ENCODE data around the gene SPG21.

The SPG21 gene

DNA sequence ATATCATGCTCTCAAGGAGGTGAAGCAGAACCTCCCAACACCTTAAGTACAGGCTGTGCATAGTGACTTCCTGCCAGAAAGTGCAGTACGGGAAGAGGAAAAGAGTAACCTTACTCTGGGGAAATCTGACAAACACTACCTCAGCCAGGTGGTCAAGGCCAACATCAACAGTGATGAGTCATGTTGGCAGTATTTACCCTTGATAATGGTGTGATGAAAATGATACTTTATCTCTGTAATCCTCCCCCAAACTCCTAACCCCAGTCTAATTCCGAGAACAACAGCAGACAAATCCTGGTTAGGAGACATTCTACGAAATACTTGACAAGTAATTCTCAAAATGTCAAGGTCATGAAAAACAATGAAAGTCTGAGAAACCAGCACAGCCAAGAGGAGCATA is 51.5 kb downstream of the SPG21 start:
- no peak for DNase-seq (ENCODE audit: low read depth)

DNA sequence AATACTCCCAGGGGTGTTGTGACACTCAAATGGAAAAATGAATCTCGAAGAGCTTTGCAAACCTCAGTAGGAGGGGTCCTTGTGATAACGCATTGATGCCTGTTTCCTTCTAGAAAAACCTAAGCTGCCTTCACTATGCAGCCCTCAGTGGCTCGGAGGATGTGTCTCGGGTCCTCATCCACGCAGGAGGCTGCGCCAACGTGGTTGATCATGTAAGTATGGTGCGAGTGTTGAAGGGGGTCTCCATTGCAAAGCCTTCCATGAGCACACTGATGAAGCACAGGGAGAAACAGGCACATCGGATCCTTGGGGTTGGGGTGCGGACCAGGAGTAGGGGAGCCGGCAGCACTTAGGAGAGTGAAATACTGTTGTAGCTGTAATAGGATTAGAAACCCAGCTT is 55.7 kb downstream of the SPG21 start:
- DNase-seq (ENCODE audit: low read depth): no peak

DNA sequence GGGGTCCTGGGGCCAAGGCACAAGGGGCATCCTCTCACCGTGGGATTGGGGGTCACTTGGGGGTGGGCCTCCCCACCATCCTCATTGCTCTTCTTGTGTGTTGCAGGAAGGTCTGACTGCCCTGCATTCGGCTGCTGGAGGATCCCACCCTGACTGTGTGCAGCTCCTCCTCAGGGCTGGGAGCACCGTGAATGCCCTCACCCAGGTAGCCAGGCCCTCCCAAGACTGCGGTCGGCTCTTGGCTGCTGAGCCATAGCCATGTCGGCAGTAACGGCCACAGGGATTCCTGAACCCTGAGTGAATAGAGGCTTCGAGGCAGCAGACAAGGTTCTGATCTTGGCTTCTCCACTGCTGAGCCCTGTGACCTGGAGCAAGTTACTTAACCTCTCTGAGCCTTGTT is 58.3 kb downstream of the SPG21 start:
- DNase-seq (ENCODE audit: low read depth): no peak

DNA sequence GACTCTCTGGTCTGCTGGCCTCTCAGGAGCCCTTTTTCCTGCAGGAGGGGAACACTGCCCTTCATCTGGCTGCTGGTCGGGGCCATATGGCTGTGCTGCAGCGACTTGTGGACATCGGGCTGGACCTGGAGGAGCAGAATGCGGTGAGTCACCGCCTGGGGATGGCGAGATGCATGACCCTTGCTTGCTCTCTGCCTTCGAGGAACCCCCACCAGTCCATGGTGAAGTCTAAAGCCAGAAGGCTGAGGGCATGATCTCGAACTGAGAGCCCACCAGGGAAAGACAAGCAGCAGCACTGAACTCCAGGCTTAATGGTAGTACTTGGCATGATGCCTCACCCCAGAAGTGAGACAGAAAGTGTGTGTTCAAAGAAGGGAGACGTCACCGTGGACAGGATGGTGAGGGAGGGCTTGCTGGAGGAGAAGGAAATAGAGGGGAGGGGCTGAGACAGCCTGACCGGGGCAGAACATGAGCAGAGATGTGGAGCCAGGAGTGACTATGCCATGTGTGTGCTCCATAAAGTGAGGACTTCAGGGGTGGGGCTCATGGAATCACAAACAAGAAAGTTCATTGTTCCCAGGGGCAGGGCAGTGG is 58.8 kb downstream of the SPG21 start:
- no peak for DNase-seq (ENCODE audit: low read depth)

DNA sequence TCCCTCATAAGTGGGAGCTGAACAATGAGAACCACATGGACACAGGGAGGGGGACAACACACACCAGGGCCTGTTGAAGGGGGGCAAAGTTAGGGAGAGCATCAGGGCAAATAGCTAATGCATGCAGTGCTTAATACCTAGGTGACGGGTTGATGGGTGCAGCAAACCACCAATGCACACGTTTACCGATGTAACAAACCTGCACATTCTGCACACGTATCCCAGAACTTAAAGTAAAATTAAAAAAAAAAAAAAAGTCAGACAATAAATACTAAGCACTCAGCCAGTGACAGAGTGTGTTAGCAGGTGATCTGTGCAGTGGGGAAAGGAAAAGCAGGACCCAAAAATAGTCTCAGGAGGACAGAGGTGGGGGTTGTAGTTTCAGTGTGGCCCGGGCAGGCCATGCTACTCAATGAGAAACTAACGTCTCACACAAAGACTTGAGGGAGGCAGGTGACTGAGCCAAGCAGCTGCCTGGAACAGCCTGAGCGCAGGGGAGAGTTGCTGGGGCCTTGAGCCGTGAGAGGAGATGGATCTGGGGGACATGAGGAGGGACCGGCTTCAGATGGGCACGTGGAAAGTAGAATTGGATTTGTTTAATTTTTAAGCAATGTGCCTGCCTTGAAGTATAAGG is 59.6 kb downstream of the SPG21 start:
- DNase-seq (ENCODE audit: low read depth): no peak

DNA sequence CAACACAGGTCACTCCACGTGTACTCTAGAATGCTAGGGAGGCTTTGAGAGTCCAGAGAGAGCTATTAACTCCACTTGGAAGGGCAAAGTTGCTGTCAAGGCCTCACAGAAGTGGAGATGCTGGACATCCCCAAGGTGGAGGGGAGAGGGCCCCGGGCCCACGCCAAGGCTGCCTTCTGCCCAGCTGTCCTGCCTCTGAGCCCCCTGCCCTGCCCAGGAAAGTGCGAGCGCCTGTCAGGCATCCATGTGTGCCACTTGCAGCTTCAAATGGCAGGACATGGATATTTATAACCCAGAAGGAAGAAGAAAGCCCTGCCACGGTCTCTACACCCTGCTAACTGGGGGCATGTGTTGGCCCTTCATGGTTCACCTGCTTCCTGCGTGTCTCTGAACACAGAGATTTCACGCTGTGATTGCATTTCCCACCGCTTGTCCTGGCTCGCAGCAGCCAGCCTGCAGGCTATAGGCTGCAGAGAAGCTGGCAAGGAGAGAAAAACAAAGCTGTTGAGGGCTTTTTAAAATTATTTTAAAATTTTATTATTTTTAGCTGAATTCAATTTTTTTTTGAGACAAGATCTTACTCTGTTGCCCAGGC is 61.0 kb downstream of the SPG21 start:
- DNase-seq (ENCODE audit: low read depth): no peak

DNA sequence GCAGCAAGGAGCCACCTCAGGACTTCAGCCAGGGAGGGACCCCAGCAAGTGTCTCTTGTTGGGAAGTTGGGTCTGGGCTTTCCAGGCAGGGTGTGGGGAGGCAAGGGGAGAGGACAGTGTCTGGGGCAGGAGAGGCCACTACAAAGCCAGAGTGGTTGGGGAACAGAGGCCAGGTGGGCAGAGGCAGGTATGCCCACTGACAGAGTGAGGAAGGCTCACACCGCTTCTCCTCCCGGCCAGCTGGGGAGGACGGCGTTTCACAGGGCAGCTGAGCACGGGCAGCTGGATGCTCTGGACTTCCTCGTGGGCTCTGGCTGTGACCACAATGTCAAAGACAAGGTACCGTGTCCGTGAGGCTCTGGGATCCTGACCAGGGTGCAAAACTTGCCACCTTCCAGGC is 63.1 kb downstream of the SPG21 start:
- DNase-seq (ENCODE audit: low read depth): no peak

DNA sequence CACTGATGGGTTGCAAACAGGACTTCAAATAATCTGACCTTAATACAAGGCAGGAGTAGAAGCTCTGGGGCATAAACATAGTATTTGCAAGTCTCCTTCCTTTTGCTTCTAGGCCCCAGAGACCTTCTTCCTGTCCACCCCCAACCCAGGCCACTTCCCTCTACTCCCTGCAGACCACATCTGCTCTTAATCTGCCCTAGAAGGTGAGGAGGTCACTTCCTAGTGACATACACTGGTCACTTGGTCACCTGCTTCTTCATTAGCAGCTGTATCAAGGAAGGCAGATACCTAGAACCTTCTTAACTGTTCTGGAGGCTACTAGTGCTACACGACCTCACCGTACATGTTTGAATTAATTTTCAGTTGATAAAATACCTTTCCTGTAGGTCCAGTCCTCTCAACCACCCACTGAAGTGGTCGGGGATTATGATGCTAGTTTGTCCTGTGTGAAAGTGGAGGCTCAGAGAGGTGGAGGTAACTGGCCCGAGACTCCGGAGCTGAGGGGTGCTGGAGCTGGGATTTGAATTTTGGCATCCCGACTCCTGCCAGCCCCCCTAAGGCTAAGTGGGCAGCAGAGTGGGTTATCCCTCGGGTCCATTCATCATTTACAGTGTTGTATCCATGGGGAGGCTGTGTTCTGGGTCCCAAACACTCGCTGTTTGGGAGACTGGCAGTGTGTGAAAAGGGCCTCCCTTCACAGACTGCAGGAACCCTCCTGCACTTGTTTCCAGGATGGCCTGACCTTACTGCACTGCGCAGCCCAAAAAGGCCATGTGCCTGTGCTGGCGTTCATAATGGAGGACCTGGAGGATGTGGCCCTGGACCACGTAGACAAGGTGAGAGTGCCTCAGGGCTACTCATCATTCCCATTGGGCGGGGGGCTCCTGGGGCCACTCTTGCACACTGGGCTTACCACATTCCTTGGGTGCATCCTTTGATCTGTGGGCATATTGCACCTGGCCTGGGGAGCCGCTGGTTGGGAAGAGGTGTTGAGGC is 64.1 kb downstream of the SPG21 start:
- no peak for DNase-seq (ENCODE audit: low read depth)

DNA sequence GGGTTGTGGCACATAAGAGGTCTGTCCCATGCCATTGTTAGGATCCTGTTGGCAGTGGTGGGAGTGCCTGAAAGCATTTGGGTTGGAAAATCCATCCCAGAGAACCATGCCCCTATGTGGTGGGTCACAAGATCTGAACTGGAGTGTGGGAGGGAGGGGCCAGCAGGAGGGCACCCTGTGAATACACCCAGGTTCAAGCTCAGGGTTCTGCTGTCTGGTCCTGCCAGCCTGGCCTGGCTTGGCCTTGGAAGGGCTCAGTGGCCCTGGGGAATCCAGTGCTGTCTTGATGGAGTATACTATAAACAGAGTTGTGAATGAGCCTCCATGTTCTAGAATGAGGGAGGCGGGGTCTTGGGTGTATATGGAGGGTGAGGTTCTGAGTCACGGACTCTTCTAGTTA is 66.2 kb downstream of the SPG21 start:
- no peak for DNase-seq (ENCODE audit: low read depth)

DNA sequence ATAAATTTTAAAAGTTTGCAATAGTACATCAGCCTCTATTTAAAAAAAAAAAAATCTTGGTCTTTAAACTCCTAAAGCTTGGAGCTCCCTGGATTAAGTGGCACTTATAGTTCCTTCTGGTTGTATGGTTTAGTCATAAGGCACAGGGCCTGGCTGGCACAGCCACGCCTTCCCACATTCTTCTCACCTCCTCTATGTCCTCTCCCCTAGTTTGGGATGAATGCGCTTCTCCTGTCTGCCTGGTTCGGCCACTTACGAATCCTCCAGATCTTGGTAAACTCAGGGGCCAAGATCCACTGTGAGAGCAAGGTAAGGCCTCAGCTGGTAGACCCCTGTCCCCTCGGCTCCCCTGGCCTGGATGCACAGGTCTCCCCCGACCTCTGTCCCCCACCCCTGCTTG is 68.0 kb downstream of the SPG21 start:
- DNase-seq (ENCODE audit: low read depth): no peak

DNA sequence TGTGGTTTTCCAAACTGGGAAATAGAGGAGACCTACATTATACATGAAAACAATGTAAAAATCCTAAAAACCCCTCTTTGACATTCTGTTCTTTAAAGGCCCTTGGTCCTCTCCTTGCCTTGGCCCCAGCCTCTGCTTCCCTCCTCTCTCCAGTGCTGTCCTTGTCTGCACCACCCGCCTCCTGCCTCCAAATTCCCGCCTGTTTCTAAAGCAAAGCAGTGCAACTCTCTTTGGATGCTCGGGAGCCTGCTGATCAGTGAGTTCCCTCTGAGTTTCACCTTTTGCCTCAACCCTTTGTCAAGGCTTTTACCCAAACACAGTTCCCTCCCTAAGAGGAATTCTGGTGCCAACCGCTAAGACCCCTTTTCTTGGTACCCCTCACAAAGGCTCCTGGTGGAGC is 70.0 kb downstream of the SPG21 start:
- DNase-seq (ENCODE audit: low read depth): no peak

DNA sequence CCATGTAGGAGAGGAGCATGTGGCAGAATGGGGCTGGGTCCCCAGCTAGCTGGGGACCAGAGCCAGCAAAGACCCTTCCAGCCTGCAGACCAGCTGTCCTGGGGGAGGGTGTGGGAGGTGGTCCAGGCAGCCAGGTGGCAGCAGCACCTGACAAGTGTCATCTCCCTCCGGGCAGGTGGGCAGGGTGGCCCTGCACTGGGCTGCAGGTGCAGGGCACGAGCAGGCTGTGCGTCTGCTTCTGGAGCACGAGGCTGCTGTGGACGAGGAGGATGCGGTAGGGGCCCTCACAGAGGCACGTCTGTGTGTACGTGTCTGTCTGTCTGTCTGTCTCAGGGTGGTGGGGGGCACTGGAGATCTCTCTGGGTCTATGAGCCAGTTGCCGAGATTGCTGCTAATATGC is 72.5 kb downstream of the SPG21 start:
- no peak for DNase-seq (ENCODE audit: low read depth)

DNA sequence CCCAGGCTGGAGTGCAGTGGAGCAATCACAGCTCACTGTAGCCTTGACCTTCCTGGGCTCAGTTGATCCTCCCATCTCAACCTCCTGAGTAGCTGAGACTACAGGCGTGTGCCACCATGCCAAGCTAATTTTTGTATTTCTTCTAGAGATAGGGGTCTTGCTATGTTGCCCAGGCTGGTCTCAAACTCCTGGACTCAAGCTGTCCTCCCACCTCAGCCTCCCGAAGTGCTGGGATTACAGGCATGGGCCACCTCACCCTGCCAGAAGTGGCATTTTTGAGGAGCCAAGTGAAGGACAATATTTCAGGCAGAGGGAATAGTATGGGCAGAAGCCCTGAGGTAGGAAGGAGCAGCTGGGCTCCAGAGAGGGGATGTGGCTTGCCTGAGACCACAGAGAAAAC is 73.3 kb downstream of the SPG21 start:
- no peak for DNase-seq (ENCODE audit: low read depth)

DNA sequence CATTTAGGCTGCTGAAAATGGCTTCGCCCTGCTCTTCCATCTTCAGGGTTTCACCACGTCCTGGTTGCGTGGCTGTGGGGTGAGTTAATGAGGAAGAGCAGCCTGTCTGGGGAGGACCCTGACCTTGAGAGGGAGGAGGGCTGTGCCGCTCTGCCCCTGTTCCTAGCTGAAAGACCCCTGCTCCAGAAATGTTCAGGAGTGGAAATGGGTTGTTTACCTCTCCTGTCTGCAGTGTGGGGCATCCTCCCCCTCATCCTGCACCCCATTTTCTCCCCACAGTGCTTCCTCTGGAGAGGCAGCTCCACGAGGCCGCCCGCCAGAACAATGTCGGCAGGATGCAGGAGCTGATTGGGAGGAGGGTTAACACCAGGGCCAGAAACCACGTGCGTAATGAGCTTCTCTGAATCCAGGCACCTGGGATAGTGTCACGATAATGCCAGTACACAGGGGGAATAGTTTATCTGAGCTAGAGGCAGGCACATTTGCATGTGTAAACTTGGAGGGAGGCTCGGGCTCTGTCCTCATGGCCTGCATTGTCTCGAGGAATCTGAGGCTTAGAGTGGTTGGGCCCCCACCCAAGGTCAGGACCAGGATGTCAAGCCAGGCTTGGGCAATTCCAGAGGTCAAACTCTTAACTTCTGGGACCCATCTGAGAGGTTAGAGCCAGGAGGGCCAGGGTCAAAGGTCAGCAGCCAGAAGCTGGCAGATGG is 74.0 kb downstream of the SPG21 start:
- DNase-seq (ENCODE audit: low read depth): no peak

Data from HS-5 (cell line).